Measurements from ENCODE around the gene KRTAP5-3. TPM values are rescaled to one million over a fixed set of nuclear protein-coding genes. Genes with fewer than 3 reads are reported as not detected.

Gene KRTAP5-3
- total RNA-seq, 1 experiment from 2014 or later: not detected

DNA sequence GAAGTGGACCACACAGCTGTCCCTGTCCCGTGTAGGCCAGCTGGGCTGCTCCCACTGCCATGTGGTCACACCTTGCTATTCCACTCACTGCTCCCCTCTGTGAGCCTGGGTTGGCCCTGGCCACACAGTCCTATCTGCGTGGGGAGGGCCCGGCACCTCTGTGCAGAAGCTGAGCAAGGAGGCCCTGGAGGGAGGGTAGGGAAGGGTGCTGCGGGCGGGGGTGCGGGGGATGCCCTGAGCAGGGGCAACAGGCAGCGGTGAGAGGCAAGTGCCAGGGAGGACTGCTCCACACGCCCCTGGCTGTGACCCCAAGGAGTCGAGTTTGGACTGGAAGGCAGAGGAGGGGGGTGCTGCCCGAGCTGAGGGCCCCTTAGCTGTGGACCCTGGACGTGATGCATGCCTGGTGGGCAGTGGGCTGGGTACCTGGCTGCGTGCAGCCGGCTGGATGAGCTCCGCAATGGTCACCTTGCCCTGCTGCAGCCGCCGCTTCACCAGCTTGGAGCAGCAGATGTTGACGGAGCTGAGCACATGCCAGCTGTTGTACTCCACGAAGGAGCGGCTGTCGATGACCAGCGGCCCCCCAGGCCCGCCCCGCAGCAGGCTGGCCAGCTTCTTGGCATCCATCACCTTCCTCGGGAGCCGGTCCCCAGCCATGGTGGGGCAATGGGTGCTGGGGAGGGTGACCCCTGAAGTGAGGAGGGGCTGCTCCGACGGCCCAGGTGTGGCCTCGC lies 42.9 kb downstream of the KRTAP5-3 start:
- Histone ChIP-seq H3K27me3 (ENCODE audit: insufficient read depth, low read length) (no peaks in the 10 kb centered on the region; the same call in 1 of the 2 replicates), H3K23ac (ENCODE audit: insufficient read length, low read depth, low read length) (no peak overlapping the region), H2BK20ac (ENCODE audit: low read depth, low read length, poor library complexity, severe bottlenecking) (no peak overlapping the region), H3K27ac (ENCODE audit: insufficient read length, low read depth, low read length) (no peak overlapping the region), H3K56ac (ENCODE audit: insufficient read length, low read depth, low read length) (no peak overlapping the region), H2BK12ac (ENCODE audit: insufficient read length, low read depth, low read length) (no peak overlapping the region), H4K5ac (ENCODE audit: insufficient read length, low read depth, low read length) (no peak overlapping the region), H3K18ac (ENCODE audit: insufficient read length, low read depth, low read length) (no peak overlapping the region), H2BK15ac (ENCODE audit: low read depth, low read length) (no peak overlapping the region), H3K4me1 (ENCODE audit: insufficient read depth, low read length) (no peaks in the 10 kb centered on the region; the same call in 1 of the 2 replicates), H3T11ph (ENCODE audit: low read length) (no peak overlapping the region), H2BK120ac (ENCODE audit: low read depth, low read length, poor library complexity, severe bottlenecking) (no peak overlapping the region), H3K4me2 (ENCODE audit: insufficient read depth, insufficient read length, low read length) (no peak overlapping the region), H3K4ac (ENCODE audit: low read depth, low read length) (no peak overlapping the region), H3K9me3 (ENCODE audit: control insufficient read depth, low read depth, low read length) (no peaks in the 10 kb centered on the region), H2AFZ (ENCODE audit: low read length) (no peak overlapping the region), H2BK5ac (ENCODE audit: insufficient read length, low read length) (no peak overlapping the region), H4K91ac (ENCODE audit: insufficient read length, low read depth, low read length) (no peak overlapping the region), H3K23me2 (ENCODE audit: insufficient read length, low read depth, low read length, poor library complexity, severe bottlenecking) (no peaks in the 10 kb centered on the region), H2AK5ac (ENCODE audit: insufficient read length, low read length) (no peak overlapping the region), H3K9ac (ENCODE audit: extremely low read depth, insufficient read length, low read length) (no peak overlapping the region), H3K14ac (ENCODE audit: insufficient read depth, low read length) (no peak overlapping the region; the same call in 1 of the 2 replicates), H4K8ac (replicated peaks; ENCODE audit: insufficient read length, low read depth, low read length) (no peak overlapping the region), H3K79me2 (ENCODE audit: insufficient read depth, low read length) (no peaks in the 10 kb centered on the region), H3K79me1 (ENCODE audit: insufficient read depth, low read depth, low read length, poor library complexity, severe bottlenecking) (no peaks in the 10 kb centered on the region), H4K20me1 (ENCODE audit: control insufficient read depth, insufficient read depth, insufficient read length) (no peaks in the 10 kb centered on the region)
- Mint-ChIP-seq H3K4me1 (peaks cover 20 to 44% of the 10 kb centered on the region in 2 experiments), H3K27ac (no peak overlapping the region), H3K4me3 (no peak overlapping the region), H3K9me3 (no peaks in the 10 kb centered on the region), H3K27me3 (ENCODE audit: low read depth) (peaks cover 35% of the 10 kb centered on the region), H3K36me3 (ENCODE audit: insufficient read depth in 1 of 3, low read depth in 3 of 3) (no peaks in the 10 kb centered on the region)
- DNase-seq: peak; percentile 25
- no CpG with 5 or more reads among the region's 28 CpGs for WGBS (ENCODE audit: extremely low coverage, insufficient read length, low lambda C conversion rate)
- TF ChIP-seq, protein P1, sequence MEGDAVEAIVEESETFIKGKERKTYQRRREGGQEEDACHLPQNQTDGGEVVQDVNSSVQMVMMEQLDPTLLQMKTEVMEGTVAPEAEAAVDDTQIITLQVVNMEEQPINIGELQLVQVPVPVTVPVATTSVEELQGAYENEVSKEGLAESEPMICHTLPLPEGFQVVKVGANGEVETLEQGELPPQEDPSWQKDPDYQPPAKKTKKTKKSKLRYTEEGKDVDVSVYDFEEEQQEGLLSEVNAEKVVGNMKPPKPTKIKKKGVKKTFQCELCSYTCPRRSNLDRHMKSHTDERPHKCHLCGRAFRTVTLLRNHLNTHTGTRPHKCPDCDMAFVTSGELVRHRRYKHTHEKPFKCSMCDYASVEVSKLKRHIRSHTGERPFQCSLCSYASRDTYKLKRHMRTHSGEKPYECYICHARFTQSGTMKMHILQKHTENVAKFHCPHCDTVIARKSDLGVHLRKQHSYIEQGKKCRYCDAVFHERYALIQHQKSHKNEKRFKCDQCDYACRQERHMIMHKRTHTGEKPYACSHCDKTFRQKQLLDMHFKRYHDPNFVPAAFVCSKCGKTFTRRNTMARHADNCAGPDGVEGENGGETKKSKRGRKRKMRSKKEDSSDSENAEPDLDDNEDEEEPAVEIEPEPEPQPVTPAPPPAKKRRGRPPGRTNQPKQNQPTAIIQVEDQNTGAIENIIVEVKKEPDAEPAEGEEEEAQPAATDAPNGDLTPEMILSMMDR (conservative IDR thresholded peaks at IDR 0.05): no peak
